GM21447 (cell line): ENCODE measurements around the gene MLLT6.

Source experiments
- ATAC-seq: cut with Tn5 transposase; IDR thresholded peaks from one replicate; pipeline ENCODE4 v1.9.1; 2021; ENCODE audit not compliant: unreplicated experiment

MLLT6 gene

GRCh38 chr17:38753071-38753506, 48.0 kb downstream of the MLLT6 start:
- ATAC-seq = no peak

DNA sequence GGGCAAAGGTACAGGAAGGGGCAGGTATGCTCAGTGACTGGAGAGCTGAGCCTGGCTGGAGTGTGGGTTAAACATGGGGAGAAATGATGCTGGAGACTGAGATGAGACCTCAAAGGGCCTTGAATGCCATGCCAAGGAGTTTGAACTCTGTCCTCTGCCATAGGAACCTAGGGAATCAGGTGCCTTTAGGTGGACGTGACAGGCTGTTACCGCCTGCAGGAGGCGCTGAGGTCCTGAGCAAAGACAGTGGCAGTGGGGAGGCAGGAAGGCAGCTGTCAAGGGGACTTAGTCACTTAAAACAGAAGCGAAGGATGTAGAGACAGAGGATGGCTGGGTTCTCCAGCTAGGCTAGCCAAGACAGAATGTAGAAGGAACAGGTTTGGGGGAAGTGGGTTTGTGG, 56.5 kb downstream of the MLLT6 start:
- no peak for ATAC-seq

- ATAC-seq = no peak
These were observed 57.2 kb downstream of the MLLT6 start for GRCh38 chr17:38762231-38762630.

GRCh38 chr17:38766341-38766740, 61.3 kb downstream of the MLLT6 start:
- ATAC-seq = no peak

DNA sequence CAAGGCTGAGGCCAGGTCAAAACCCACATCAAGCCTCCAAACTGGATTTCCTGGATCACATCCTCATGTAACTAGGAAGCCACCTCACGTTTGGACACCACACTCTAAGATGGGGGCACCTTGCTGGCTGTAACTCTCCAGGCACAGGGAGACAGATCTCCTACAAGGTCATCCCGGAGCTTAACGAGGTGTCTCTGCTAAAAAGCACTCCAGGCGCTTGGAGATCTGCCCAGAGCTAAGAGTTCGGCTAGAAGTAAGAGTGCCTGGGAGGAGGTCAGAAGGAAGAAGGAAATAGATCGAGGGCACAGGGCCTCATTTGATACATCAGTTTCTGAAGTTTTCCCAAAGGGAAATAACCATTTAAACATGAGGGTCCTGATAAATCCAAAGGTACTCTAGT, 63.3 kb downstream of the MLLT6 start:
- no peak for ATAC-seq

GRCh38 chr17:38773258-38773657, 68.2 kb downstream of the MLLT6 start:
- no peak for ATAC-seq

DNA sequence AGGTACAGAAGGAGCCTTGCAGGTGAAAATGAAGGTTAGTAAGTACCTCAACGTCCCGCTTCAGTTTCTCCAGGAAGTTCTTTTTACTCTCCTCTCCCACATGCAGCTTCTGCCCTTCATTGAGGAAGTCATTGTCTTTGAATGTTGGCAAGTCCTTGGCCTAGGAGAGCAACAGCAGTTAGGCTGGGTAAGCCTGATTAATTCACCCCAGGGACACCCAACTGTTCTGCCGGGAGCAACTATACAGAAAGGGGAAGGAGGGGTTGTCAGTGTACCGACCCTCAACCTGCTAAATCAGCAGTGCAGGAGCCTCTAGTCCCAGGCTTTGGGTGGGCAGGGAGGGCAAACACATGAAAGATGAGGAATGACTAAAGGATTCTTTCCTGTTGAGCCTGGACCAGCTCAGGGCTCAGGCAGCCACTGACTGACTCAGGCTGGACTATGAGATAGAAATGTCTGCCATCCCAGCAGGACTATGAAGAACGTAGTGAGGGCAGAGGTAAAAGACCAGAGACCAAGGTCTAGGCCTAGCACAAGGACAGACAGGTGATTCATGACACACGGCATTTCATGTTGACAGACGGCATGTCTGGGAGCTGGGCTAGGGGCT, 72.7 kb downstream of the MLLT6 start:
- no peak for ATAC-seq
